HepG2 (cell line): ENCODE measurements around the gene CTRB2. TPM values are rescaled to one million over a fixed set of nuclear protein-coding genes. Genes with fewer than 3 reads are reported as not detected.
A peak's percentile ranks its signal among the peaks of the same experiment; 100 is the strongest.

Experiments used
- FOXA1 ChIP-seq, 2 experiments: fragments of 450-650 bp in 1 of 2; sonication (generic) in 1 of 2; formaldehyde crosslinking in 1 of 2; IDR thresholded peaks; 2 replicates each; pipeline versions ENCODE4 v1.4.0 to v1.6.1; 2016 to 2020; ENCODE audit warnings: missing genetic modification reagents in 1 of 2
- MBD4 ChIP-seq: IDR thresholded peaks from 2 replicates; pipeline ENCODE4 v1.6.1; 2012; ENCODE audit warnings: low read length, inconsistent platforms, borderline replicate concordance
- MEF2D ChIP-seq: sonication (generic); formaldehyde crosslinking; IDR thresholded peaks from 2 replicates; pipeline ENCODE4 v1.5.1; 2020; ENCODE audit warnings: mild to moderate bottlenecking, missing genetic modification reagents
- RNF2 ChIP-seq: fragments of 450-650 bp; conservative IDR thresholded peaks from 2 replicates; pipeline ENCODE4 v1.6.1; 2016; ENCODE audit warnings: low read depth
- SAFB2 ChIP-seq: sonication (generic); formaldehyde crosslinking; IDR thresholded peaks from 2 replicates; pipeline ENCODE4 v1.5.1; 2020; ENCODE audit warnings: missing genetic modification reagents, low read depth, mild to moderate bottlenecking, borderline replicate concordance
- XRCC5 ChIP-seq: fragments of 200-400 bp; formaldehyde crosslinking; optimal IDR thresholded peaks from 2 replicates; pipeline ENCODE3; 2017; ENCODE audit warnings: mild to moderate bottlenecking, low read length
- ZBTB7B ChIP-seq: sonication (generic); formaldehyde crosslinking; IDR thresholded peaks from 2 replicates; pipeline ENCODE4 v1.4.0; 2020; ENCODE audit warnings: missing genetic modification reagents
- ZNF225 ChIP-seq: sonication (generic); formaldehyde crosslinking; IDR thresholded peaks from 2 replicates; pipeline ENCODE4 v1.4.0; 2020; ENCODE audit warnings: mild to moderate bottlenecking, missing genetic modification reagents
- ZNF230 ChIP-seq: sonication (generic); formaldehyde crosslinking; IDR thresholded peaks from 2 replicates; pipeline ENCODE4 v1.4.0; 2020; ENCODE audit warnings: mild to moderate bottlenecking, missing genetic modification reagents
- ZNF276 ChIP-seq: sonication (generic); formaldehyde crosslinking; IDR thresholded peaks from 2 replicates; pipeline ENCODE4 v1.4.0; 2020; ENCODE audit warnings: mild to moderate bottlenecking, low read depth, missing genetic modification reagents
- ZNF333 ChIP-seq: sonication (generic); formaldehyde crosslinking; IDR thresholded peaks from 2 replicates; pipeline ENCODE4 v1.4.0; 2020; ENCODE audit warnings: mild to moderate bottlenecking, missing genetic modification reagents, borderline replicate concordance
- ZNF510 ChIP-seq: sonication (generic); formaldehyde crosslinking; IDR thresholded peaks from 2 replicates; pipeline ENCODE4 v1.4.0; 2020; ENCODE audit warnings: low read depth, mild to moderate bottlenecking, missing genetic modification reagents
- ZNF674 ChIP-seq: sonication (generic); formaldehyde crosslinking; IDR thresholded peaks from 2 replicates; pipeline ENCODE4 v1.5.0; 2020; ENCODE audit warnings: low read depth, mild to moderate bottlenecking, missing genetic modification reagents
- ZNF772 ChIP-seq: sonication (generic); formaldehyde crosslinking; IDR thresholded peaks from 2 replicates; pipeline ENCODE4 v1.5.0; 2020; ENCODE audit warnings: mild to moderate bottlenecking, missing genetic modification reagents
- ZNF782 ChIP-seq: sonication (generic); formaldehyde crosslinking; IDR thresholded peaks from 2 replicates; pipeline ENCODE4 v1.4.0; 2020; ENCODE audit warnings: missing genetic modification reagents, mild to moderate bottlenecking, borderline replicate concordance
- ZSCAN21 ChIP-seq: sonication (generic); formaldehyde crosslinking; IDR thresholded peaks from 2 replicates; pipeline ENCODE4 v1.8.0; 2022; ENCODE audit warnings: mild to moderate bottlenecking, missing genetic modification reagents, moderate library complexity, borderline replicate concordance
- polyA plus RNA-seq, 8 experiments: library from polyadenylated mRNA; depleted of rRNA in 3 of 8; stranded (reverse) in 7 of 8; unstranded in 1 of 8; fragments of >200 nt; fragmentation: Illumina TruSeq in 4 of 8; extraction: Trizol in 4 of 8; gene quantifications; 2 replicates each; pipeline versions ENCODE4 v1.2.1 to v1.2.3, GENCODE V29; 2011 to 2016; ENCODE audit warnings: low read depth in 4 of 8, missing spikeins in 1 of 8, mixed read lengths in 1 of 8; ENCODE audit not compliant: insufficient read depth in 1 of 8
- total RNA-seq, 5 experiments: library from RNA; depleted of rRNA; stranded (reverse); fragments of >200 nt; fragmentation: Illumina TruSeq; extraction: Trizol; gene quantifications; 2 replicates each; pipeline ENCODE4 v1.2.3, GENCODE V29; 2016; ENCODE audit warnings: low read depth in 1 of 5
- TF ChIP-seq, protein P1 (sequence below), 2 experiments: IDR thresholded peaks; 2 replicates each; pipeline ENCODE4 v1.6.1; 2011 to 2012; ENCODE audit warnings: low read length in 2 of 2, borderline replicate concordance in 1 of 2, low read depth in 1 of 2, mild to moderate bottlenecking in 1 of 2, moderate library complexity in 1 of 2
- TF ChIP-seq, protein P2 (sequence below): sonication (generic); formaldehyde crosslinking; IDR thresholded peaks from 2 replicates; pipeline ENCODE4 v1.9.0; 2022; ENCODE audit warnings: low read depth, missing genetic modification reagents
- TF ChIP-seq, protein P3 (sequence below): sonication (generic); formaldehyde crosslinking; IDR thresholded peaks from 2 replicates; pipeline ENCODE4 v1.9.0; 2021; ENCODE audit warnings: missing genetic modification reagents, borderline replicate concordance

Gene CTRB2
- total and polyA plus RNA-seq, 2 of the 13 experiments (the other 11 are each of a cell fraction or from before 2014, with no cell fraction given): 0.13 TPM; not detected in 1

DNA sequence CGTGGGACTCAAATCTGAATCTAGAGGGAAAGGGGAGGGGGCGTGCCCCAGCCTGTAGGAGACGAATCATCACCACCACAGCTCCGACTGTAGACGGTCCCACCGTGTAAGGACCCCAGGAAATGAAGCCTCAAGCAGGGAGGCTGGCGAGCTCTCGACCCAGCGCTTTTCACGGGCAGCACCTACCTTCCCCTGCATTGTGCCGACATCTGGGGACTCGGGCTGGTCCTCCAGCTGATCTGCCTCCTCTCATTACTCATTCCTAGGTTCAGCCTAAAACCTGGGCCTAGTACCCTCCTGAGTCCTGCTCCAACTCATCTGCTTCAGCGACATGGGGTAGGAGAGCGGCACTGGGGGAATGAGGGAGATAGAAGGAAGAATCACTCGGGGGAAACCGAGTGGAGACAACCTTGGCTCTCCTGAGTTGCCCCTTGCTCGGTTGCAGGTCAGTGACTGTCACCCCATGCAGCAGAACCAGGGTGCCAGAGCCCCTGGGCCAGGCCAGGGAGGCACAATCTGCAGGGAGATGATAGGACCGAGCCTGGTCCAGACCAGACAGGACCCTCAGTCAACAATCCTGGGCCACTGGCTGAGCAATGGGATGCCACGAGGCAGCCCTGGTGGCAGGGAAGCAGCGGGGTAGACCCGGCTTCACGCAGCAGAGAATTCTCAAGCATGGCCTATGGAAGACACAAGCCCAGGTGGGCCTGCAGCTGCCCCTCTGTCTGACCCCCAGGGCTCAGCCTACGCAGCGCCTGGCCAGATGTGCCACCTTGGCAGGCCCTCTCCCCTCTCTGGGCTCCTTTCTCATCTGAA is 45.3 kb upstream of the CTRB2 start (continued):
- TF ChIP-seq, protein P1, sequence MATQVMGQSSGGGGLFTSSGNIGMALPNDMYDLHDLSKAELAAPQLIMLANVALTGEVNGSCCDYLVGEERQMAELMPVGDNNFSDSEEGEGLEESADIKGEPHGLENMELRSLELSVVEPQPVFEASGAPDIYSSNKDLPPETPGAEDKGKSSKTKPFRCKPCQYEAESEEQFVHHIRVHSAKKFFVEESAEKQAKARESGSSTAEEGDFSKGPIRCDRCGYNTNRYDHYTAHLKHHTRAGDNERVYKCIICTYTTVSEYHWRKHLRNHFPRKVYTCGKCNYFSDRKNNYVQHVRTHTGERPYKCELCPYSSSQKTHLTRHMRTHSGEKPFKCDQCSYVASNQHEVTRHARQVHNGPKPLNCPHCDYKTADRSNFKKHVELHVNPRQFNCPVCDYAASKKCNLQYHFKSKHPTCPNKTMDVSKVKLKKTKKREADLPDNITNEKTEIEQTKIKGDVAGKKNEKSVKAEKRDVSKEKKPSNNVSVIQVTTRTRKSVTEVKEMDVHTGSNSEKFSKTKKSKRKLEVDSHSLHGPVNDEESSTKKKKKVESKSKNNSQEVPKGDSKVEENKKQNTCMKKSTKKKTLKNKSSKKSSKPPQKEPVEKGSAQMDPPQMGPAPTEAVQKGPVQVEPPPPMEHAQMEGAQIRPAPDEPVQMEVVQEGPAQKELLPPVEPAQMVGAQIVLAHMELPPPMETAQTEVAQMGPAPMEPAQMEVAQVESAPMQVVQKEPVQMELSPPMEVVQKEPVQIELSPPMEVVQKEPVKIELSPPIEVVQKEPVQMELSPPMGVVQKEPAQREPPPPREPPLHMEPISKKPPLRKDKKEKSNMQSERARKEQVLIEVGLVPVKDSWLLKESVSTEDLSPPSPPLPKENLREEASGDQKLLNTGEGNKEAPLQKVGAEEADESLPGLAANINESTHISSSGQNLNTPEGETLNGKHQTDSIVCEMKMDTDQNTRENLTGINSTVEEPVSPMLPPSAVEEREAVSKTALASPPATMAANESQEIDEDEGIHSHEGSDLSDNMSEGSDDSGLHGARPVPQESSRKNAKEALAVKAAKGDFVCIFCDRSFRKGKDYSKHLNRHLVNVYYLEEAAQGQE (IDR thresholded peaks at IDR 0.05; ENCODE audit: borderline replicate concordance in 1 of 2, low read depth in 1 of 2, low read length in 2 of 2): no peak
- TF ChIP-seq, protein P2, sequence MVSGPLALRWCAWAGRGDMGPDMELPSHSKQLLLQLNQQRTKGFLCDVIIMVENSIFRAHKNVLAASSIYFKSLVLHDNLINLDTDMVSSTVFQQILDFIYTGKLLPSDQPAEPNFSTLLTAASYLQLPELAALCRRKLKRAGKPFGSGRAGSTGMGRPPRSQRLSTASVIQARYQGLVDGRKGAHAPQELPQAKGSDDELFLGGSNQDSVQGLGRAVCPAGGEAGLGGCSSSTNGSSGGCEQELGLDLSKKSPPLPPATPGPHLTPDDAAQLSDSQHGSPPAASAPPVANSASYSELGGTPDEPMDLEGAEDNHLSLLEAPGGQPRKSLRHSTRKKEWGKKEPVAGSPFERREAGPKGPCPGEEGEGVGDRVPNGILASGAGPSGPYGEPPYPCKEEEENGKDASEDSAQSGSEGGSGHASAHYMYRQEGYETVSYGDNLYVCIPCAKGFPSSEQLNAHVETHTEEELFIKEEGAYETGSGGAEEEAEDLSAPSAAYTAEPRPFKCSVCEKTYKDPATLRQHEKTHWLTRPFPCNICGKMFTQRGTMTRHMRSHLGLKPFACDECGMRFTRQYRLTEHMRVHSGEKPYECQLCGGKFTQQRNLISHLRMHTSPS (CRISPR knock-in tag): no peak
- TF ChIP-seq, protein P3, sequence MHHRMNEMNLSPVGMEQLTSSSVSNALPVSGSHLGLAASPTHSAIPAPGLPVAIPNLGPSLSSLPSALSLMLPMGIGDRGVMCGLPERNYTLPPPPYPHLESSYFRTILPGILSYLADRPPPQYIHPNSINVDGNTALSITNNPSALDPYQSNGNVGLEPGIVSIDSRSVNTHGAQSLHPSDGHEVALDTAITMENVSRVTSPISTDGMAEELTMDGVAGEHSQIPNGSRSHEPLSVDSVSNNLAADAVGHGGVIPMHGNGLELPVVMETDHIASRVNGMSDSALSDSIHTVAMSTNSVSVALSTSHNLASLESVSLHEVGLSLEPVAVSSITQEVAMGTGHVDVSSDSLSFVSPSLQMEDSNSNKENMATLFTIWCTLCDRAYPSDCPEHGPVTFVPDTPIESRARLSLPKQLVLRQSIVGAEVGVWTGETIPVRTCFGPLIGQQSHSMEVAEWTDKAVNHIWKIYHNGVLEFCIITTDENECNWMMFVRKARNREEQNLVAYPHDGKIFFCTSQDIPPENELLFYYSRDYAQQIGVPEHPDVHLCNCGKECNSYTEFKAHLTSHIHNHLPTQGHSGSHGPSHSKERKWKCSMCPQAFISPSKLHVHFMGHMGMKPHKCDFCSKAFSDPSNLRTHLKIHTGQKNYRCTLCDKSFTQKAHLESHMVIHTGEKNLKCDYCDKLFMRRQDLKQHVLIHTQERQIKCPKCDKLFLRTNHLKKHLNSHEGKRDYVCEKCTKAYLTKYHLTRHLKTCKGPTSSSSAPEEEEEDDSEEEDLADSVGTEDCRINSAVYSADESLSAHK (CRISPR knock-in tag): no peak
- TF ChIP-seq ZSCAN21 (CRISPR knock-in tag) (0 out of 2 replicates have a peak, but pooled peaks have one; percentile 45), ZNF510 (CRISPR knock-in tag) (no peak), ZNF276 (CRISPR knock-in tag) (no peak; the same call in 1 of the 2 replicates), MBD4 (no peak), ZBTB7B (no peak), RNF2 (no peak; the same call in 1 of the 2 replicates), SAFB2 (no peak), ZNF225 (CRISPR knock-in tag) (no peak), XRCC5 (peak; percentile 26), ZNF333 (0 out of 2 replicates have a peak, but pooled peaks have one; percentile 58), MEF2D (peak; percentile 66), FOXA1 (IDR thresholded peaks at IDR 0.05) (no peak), FOXA1 (CRISPR knock-in tag; IDR thresholded peaks at IDR 0.05) (0 out of 2 replicates have a peak, but pooled peaks have one; percentile 0), ZNF782 (CRISPR knock-in tag) (no peak), ZNF230 (CRISPR knock-in tag) (no peak), ZNF772 (CRISPR knock-in tag) (no peak), ZNF674 (no peak)
